K562 (cell line): ENCODE measurements around the gene PRCP. TPM values are rescaled to one million over a fixed set of nuclear protein-coding genes. Genes with fewer than 3 reads are reported as not detected.

Source experiments
- CBX3 ChIP-seq, 2 experiments: IDR thresholded peaks; 1 replicate in 1 of 2; 2 replicates in 1 of 2; pipeline ENCODE4 v1.6.1; 2012; ENCODE audit warnings: inconsistent platforms in 2 of 2, low read length in 2 of 2, borderline replicate concordance in 1 of 2, control low read depth in 1 of 2
- CC2D1A ChIP-seq: fragments of 450-650 bp; IDR thresholded peaks from 2 replicates; pipeline ENCODE4 v1.6.1; 2017; ENCODE audit warnings: mild to moderate bottlenecking
- CXXC5 ChIP-seq: fragments of 250-450 bp; sonication (Bioruptor Pico); IDR thresholded peaks from 2 replicates; pipeline ENCODE4 v1.8.0; 2022; ENCODE audit warnings: inconsistent platforms, mild to moderate bottlenecking, moderate library complexity
- HCFC1 ChIP-seq: IDR thresholded peaks from 2 replicates; pipeline ENCODE4 v1.6.1; 2012; ENCODE audit warnings: low read depth, low read length, improper control_type of control experiment
- KDM5B ChIP-seq: fragments of 200-600 bp; sonication (generic); IDR thresholded peaks from 2 replicates; pipeline ENCODE4 v1.6.1; 2012; ENCODE audit warnings: low read depth, mild to moderate bottlenecking, moderate library complexity, low read length, control low read depth, inconsistent platforms; ENCODE audit not compliant: insufficient replicate concordance
- KLF1 ChIP-seq: fragments of 450-650 bp; IDR thresholded peaks from 2 replicates; pipeline ENCODE4 v1.6.1; 2016; ENCODE audit warnings: missing genetic modification characterization, missing compliant biosample characterization
- LCOR ChIP-seq: sonication (generic); formaldehyde crosslinking; IDR thresholded peaks from 2 replicates; pipeline ENCODE4 v1.8.0; 2022; ENCODE audit warnings: mild to moderate bottlenecking, missing genetic modification reagents
- NFE2 ChIP-seq: IDR thresholded peaks from 2 replicates; pipeline ENCODE4 v1.6.1; 2014; ENCODE audit warnings: antibody characterized with exemption, low read depth
- NFRKB ChIP-seq: fragments of 450-650 bp; IDR thresholded peaks from 2 replicates; pipeline ENCODE4 v1.6.1; 2016; ENCODE audit warnings: low read depth
- POLR3G ChIP-seq: IDR thresholded peaks from 2 replicates; pipeline ENCODE4 v1.6.1; 2011; ENCODE audit not compliant: insufficient read length, insufficient replicate concordance; ENCODE audit errors: extremely low read depth
- PYGO2 ChIP-seq: fragments of 450-650 bp; IDR thresholded peaks from 2 replicates; pipeline ENCODE4 v1.6.1; 2016; ENCODE audit warnings: mild to moderate bottlenecking, missing genetic modification characterization, moderate library complexity, missing compliant biosample characterization
- RBM15 ChIP-seq: fragments of 200-400 bp; formaldehyde crosslinking; IDR thresholded peaks from 2 replicates; pipeline ENCODE4 v1.6.1; 2018; ENCODE audit warnings: mild to moderate bottlenecking, low read length, moderate library complexity; ENCODE audit not compliant: insufficient read depth
- RFX5 ChIP-seq: IDR thresholded peaks from 2 replicates; pipeline ENCODE4 v1.6.1; 2011; ENCODE audit warnings: low read depth, mild to moderate bottlenecking, improper control_type of control experiment, low read length
- SETDB1 ChIP-seq: IDR thresholded peaks from one replicate; pipeline ENCODE4 v1.6.1; 2012; ENCODE audit warnings: low read length, control low read depth, inconsistent platforms
- SPI1 ChIP-seq: IDR thresholded peaks from 2 replicates; pipeline ENCODE4 v1.6.1; 2011; ENCODE audit warnings: low read depth, low read length, control low read depth, borderline replicate concordance
- TOE1 ChIP-seq, 2 experiments: fragments of 450-650 bp in 1 of 2; sonication (generic) in 1 of 2; formaldehyde crosslinking in 1 of 2; IDR thresholded peaks; 2 replicates each; pipeline versions ENCODE4 v1.7.1 to v1.8.0; 2016 to 2022; ENCODE audit warnings: borderline replicate concordance in 2 of 2, mild to moderate bottlenecking in 2 of 2, antibody characterized with exemption in 1 of 2, inconsistent platforms in 1 of 2, low read depth in 1 of 2, missing genetic modification reagents in 1 of 2, moderate library complexity in 1 of 2
- TRIM24 ChIP-seq, 2 experiments: fragments of 450-650 bp; IDR thresholded peaks; 2 replicates each; pipeline ENCODE4 v1.6.1; 2016
- ZBTB7A ChIP-seq: IDR thresholded peaks from 2 replicates; pipeline ENCODE4 v1.6.1; 2011; ENCODE audit warnings: low read depth, mild to moderate bottlenecking, low read length, moderate library complexity, borderline replicate concordance; ENCODE audit not compliant: control insufficient read depth
- ZNF239 ChIP-seq: fragments of 250-450 bp; sonication (Bioruptor Pico); IDR thresholded peaks from 2 replicates; pipeline ENCODE4 v1.4.0; 2020; ENCODE audit warnings: mild to moderate bottlenecking
- ZNF24 ChIP-seq: fragments of 450-650 bp; IDR thresholded peaks from 2 replicates; pipeline ENCODE4 v1.6.1; 2016
- ZNF384 ChIP-seq: IDR thresholded peaks from 2 replicates; pipeline ENCODE4 v1.6.1; 2012; ENCODE audit warnings: low read depth, low read length, improper control_type of control experiment
- ZNF668 ChIP-seq: fragments of 250-450 bp; sonication (Bioruptor Pico); IDR thresholded peaks from 2 replicates; pipeline ENCODE4 v1.8.0; 2022; ENCODE audit warnings: mild to moderate bottlenecking, inconsistent platforms
- polyA plus RNA-seq, 8 experiments: library from polyadenylated mRNA; depleted of rRNA in 4 of 8; stranded (reverse) in 5 of 8; unstranded in 3 of 8; fragments of >200 nt; fragmentation: Nextera tagmentation in 2 of 8; fragmentation: Illumina TruSeq in 1 of 8; extraction: Ambion mirVana in 2 of 8; extraction: Trizol in 1 of 8; gene quantifications; 2 replicates each; pipeline versions ENCODE4 v1.2.1 to v1.2.3, GENCODE V29; 2011 to 2014; ENCODE audit warnings: inconsistent platforms in 1 of 8, missing spikeins in 1 of 8
- total RNA-seq, 7 experiments: library from RNA; depleted of rRNA in 6 of 7; stranded (reverse); fragments of >200 nt in 6 of 7; fragmentation: Illumina TruSeq in 2 of 7; extraction: Trizol in 2 of 7; gene quantifications; 2 replicates each; pipeline versions ENCODE4 v1.2.1 to v1.2.3, GENCODE V29; 2011 to 2021; ENCODE audit warnings: low replicate concordance in 1 of 7
- TF ChIP-seq, protein P1 (sequence below): fragments of 450-650 bp; IDR thresholded peaks from 2 replicates; pipeline ENCODE4 v1.6.1; 2018; ENCODE audit not compliant: partially characterized antibody
- TF ChIP-seq, protein P2 (sequence below): sonication (generic); formaldehyde crosslinking; IDR thresholded peaks from 2 replicates; pipeline ENCODE4 v1.8.0; 2022; ENCODE audit warnings: missing genetic modification reagents, mild to moderate bottlenecking, borderline replicate concordance

PRCP gene
- total and polyA plus RNA-seq, 9 of the 15 experiments (the other 6 are each of a cell fraction or from before 2014, with no cell fraction given) = 9.5 to 43.1 (median 23.2) TPM

DNA sequence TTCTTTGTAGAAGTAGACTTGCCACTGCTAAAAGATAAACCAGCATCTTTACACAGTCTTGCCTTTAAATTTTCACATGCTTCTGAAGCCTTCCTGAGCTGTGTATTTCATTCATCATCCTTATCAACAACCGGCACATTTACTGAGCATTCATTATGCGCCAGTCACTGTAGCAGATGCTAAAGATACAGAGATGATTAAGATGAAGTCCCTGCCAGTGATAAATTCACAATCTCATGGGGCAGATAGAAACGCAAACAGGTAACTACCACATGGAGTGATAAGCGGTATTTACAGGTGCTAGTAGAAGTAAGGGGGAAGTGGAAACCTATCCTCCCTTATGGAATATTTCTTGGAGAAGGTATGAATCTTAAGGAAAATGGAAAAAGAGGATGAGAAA is 67.2 kb downstream of the PRCP start (continued):
- TF ChIP-seq ZBTB7A (no peak), NFE2 (peak; percentile 58; the same call in 1 of the 2 replicates), CBX3 (IDR thresholded peaks at IDR 0.05; ENCODE audit: borderline replicate concordance in 1 of 2, low read length in 2 of 2) (no peak), LCOR (CRISPR knock-in tag) (no peak), ZNF384 (no peak), PYGO2 (tag) (peak; percentile 75; the same call in 1 of the 2 replicates), ZNF24 (no peak), TRIM24 (IDR thresholded peaks at IDR 0.05) (peak; percentile 75 to 88), KLF1 (tag) (no peak), CC2D1A (no peak), KDM5B (no peak), SPI1 (no peak), HCFC1 (no peak), CXXC5 (CRISPR knock-in tag) (peak; percentile 73), ZNF239 (CRISPR knock-in tag) (no peak), TOE1 (IDR thresholded peaks at IDR 0.05; ENCODE audit: borderline replicate concordance) (no peak), TOE1 (CRISPR knock-in tag; IDR thresholded peaks at IDR 0.05; ENCODE audit: borderline replicate concordance, low read depth) (no peak), POLR3G (no peak), NFRKB (no peak), ZNF668 (CRISPR knock-in tag) (no peak), SETDB1 (no peak), RFX5 (no peak), RBM15 (no peak)
- TF ChIP-seq, protein P1, sequence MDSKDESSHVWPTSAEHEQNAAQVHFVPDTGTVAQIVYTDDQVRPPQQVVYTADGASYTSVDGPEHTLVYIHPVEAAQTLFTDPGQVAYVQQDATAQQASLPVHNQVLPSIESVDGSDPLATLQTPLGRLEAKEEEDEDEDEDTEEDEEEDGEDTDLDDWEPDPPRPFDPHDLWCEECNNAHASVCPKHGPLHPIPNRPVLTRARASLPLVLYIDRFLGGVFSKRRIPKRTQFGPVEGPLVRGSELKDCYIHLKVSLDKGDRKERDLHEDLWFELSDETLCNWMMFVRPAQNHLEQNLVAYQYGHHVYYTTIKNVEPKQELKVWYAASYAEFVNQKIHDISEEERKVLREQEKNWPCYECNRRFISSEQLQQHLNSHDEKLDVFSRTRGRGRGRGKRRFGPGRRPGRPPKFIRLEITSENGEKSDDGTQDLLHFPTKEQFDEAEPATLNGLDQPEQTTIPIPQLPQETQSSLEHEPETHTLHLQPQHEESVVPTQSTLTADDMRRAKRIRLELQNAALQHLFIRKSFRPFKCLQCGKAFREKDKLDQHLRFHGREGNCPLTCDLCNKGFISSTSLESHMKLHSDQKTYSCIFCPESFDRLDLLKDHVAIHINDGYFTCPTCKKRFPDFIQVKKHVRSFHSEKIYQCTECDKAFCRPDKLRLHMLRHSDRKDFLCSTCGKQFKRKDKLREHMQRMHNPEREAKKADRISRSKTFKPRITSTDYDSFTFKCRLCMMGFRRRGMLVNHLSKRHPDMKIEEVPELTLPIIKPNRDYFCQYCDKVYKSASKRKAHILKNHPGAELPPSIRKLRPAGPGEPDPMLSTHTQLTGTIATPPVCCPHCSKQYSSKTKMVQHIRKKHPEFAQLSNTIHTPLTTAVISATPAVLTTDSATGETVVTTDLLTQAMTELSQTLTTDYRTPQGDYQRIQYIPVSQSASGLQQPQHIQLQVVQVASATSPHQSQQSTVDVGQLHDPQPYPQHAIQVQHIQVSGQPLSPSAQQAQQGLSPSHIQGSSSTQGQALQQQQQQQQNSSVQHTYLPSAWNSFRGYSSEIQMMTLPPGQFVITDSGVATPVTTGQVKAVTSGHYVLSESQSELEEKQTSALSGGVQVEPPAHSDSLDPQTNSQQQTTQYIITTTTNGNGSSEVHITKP = no peak
- TF ChIP-seq, protein P2, sequence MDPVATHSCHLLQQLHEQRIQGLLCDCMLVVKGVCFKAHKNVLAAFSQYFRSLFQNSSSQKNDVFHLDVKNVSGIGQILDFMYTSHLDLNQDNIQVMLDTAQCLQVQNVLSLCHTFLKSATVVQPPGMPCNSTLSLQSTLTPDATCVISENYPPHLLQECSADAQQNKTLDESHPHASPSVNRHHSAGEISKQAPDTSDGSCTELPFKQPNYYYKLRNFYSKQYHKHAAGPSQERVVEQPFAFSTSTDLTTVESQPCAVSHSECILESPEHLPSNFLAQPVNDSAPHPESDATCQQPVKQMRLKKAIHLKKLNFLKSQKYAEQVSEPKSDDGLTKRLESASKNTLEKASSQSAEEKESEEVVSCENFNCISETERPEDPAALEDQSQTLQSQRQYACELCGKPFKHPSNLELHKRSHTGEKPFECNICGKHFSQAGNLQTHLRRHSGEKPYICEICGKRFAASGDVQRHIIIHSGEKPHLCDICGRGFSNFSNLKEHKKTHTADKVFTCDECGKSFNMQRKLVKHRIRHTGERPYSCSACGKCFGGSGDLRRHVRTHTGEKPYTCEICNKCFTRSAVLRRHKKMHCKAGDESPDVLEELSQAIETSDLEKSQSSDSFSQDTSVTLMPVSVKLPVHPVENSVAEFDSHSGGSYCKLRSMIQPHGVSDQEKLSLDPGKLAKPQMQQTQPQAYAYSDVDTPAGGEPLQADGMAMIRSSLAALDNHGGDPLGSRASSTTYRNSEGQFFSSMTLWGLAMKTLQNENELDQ (CRISPR knock-in tag) = no peak
